NCI-H510A (cell line): ENCODE measurements around the gene ADAMTSL1.

Experiments used
- DNase-seq: peaks from one replicate; lab custom pipeline; 2025; lab: John Stamatoyannopoulos, UW

Gene ADAMTSL1

GRCh38 chr9:18666986-18667772, 193.2 kb downstream of the ADAMTSL1 start:
- DNase-seq, result no peak

GRCh38 chr9:18668944-18669343, 195.0 kb downstream of the ADAMTSL1 start:
- peak; percentile 7 for DNase-seq

- DNase-seq, result no peak
Observed at GRCh38 chr9:18672706-18673105, 198.8 kb downstream of the ADAMTSL1 start.

GRCh38 chr9:18673179-18673578, 199.2 kb downstream of the ADAMTSL1 start:
- no peak for DNase-seq

GRCh38 chr9:18675332-18675731, 201.4 kb downstream of the ADAMTSL1 start:
- no peak for DNase-seq

- DNase-seq, result no peak
Observed at GRCh38 chr9:18675973-18676372, 202.0 kb downstream of the ADAMTSL1 start.

GRCh38 chr9:18676525-18676924, 202.6 kb downstream of the ADAMTSL1 start:
- no peak for DNase-seq

GRCh38 chr9:18678821-18679590, 205.1 kb downstream of the ADAMTSL1 start:
- no peak for DNase-seq

GRCh38 chr9:18682907-18683306, 209.0 kb downstream of the ADAMTSL1 start:
- DNase-seq, result no peak

- no peak for DNase-seq
Observed at GRCh38 chr9:18683312-18683711, 209.4 kb downstream of the ADAMTSL1 start.

- DNase-seq, result no peak
Observed at GRCh38 chr9:18683851-18684250, 209.9 kb downstream of the ADAMTSL1 start.

- no peak for DNase-seq
Observed at GRCh38 chr9:18684593-18685317, 210.8 kb downstream of the ADAMTSL1 start.

GRCh38 chr9:18688581-18689565, 214.9 kb downstream of the ADAMTSL1 start:
- DNase-seq, result no peak

- no peak for DNase-seq
Observed at GRCh38 chr9:18689921-18690320, 216.0 kb downstream of the ADAMTSL1 start.

GRCh38 chr9:18692268-18692667, 218.3 kb downstream of the ADAMTSL1 start:
- DNase-seq, result no peak

GRCh38 chr9:18692962-18693361, 219.0 kb downstream of the ADAMTSL1 start:
- no peak for DNase-seq

GRCh38 chr9:18694959-18695668, 221.2 kb downstream of the ADAMTSL1 start:
- DNase-seq, result no peak

GRCh38 chr9:18698992-18699391, 225.0 kb downstream of the ADAMTSL1 start:
- DNase-seq, result no peak

- DNase-seq, result no peak
Observed at GRCh38 chr9:18699764-18700163, 225.8 kb downstream of the ADAMTSL1 start.

- no peak for DNase-seq
Observed at GRCh38 chr9:18700714-18701113, 226.8 kb downstream of the ADAMTSL1 start.
